GM10248 (cell line): Measurements from ENCODE around the gene LHPP.

Experiments used
- CTCF ChIA-PET: fragments of 300-600 bp; sonication (Branson Sonifier 250); formaldehyde crosslinking; extraction: SDS; loops from one replicate; lab custom pipeline; 2021; ENCODE audit warnings: antibody characterized with exemption; lab: Yijun Ruan, JAX
- POLR2A ChIA-PET: fragments of 350-650 bp; sonication (Branson Sonifier 250); formaldehyde crosslinking; extraction: SDS; loops from one replicate; lab custom pipeline; 2020; ENCODE audit warnings: antibody characterized with exemption; lab: Yijun Ruan, JAX
- DNase-seq: peaks from one replicate; pipeline ENCODE4 v3.0.0; 2012; ENCODE audit errors: extremely low spot score
- CTCF ChIP-seq: IDR thresholded peaks from 2 replicates; pipeline ENCODE4 v1.5.1; 2012; ENCODE audit warnings: mild to moderate bottlenecking, low read depth; ENCODE audit errors: extremely low read depth, missing control alignments, control extremely low read depth

LHPP gene

GRCh38 chr10:124495725-124496124 is 34.1 kb downstream of the LHPP start:
- ChIA-PET CTCF (interaction anchor here (0.8 to 0.9 kb wide), 2 partner anchors 10 to 11 kb away, joined by 3 read pairs; no protein-coding TSS in a partner anchor), POLR2A (interaction anchor here (0.7 kb wide), 1 partner anchor 201 kb away, joined by 3 read pairs; no protein-coding TSS in a partner anchor)

GRCh38 chr10:124496150-124496549 is 34.5 kb downstream of the LHPP start:
- POLR2A ChIA-PET = no interaction called here
- CTCF ChIA-PET = no interaction called here
- no peak for TF ChIP-seq CTCF
- no peak for DNase-seq

More at GRCh38 chr10:124495725-124496124, 34.1 kb downstream of the LHPP start:
- no peak for TF ChIP-seq CTCF
- no peak for DNase-seq

GRCh38 chr10:124496620-124497019 is 35.0 kb downstream of the LHPP start:
- ChIA-PET CTCF (no interaction called here), POLR2A (no interaction called here)
- TF ChIP-seq CTCF = no peak
- DNase-seq = no peak

- CTCF ChIA-PET = no interaction called here
- POLR2A ChIA-PET = no interaction called here
- DNase-seq = no peak
- TF ChIP-seq CTCF = no peak
These were observed 35.7 kb downstream of the LHPP start for GRCh38 chr10:124497196-124497881.

GRCh38 chr10:124498056-124498455 is 36.4 kb downstream of the LHPP start:
- ChIA-PET POLR2A (no interaction called here), CTCF (no interaction called here)
- no peak for TF ChIP-seq CTCF
- no peak for DNase-seq

GRCh38 chr10:124500757-124501156 is 39.1 kb downstream of the LHPP start:
- ChIA-PET CTCF (no interaction called here), POLR2A (no interaction called here)
- no peak for DNase-seq
- no peak for TF ChIP-seq CTCF

GRCh38 chr10:124504711-124505110 is 43.1 kb downstream of the LHPP start:
- CTCF ChIA-PET = interaction anchor here (1.5 kb wide), 1 partner anchor 16 kb away, joined by 4 read pairs; no protein-coding TSS in a partner anchor
- TF ChIP-seq CTCF = no peak
- no peak for DNase-seq
- POLR2A ChIA-PET = no interaction called here
